Natural killer cell (primary cell): ENCODE data around the gene CHST15. TPM values are rescaled to one million over a fixed set of nuclear protein-coding genes. Genes with fewer than 3 reads are reported as not detected.

Experiments used
- ATAC-seq, 3 donors: fragments of 150-1000 bp in 2 of 3; fragments of 200-7000 bp in 1 of 3; cut with Tn5 transposase; 1 replicate in 1 of 3; 2 replicates in 2 of 3; pipeline ENCODE4 v1.10.0; 2021; ENCODE audit warnings: mild to moderate bottlenecking in 2 of 3, moderate library complexity in 2 of 3
- DNase-seq, 2 donors: peaks; one replicate each; pipeline versions ENCODE4 v3.0.0 to v3.0.0-alpha.2; 2013 to 2021; ENCODE audit warnings: mixed read lengths in 1 of 2
- H3K27ac ChIP-seq: one replicate; pipeline ENCODE4 v1.5.1; 2013; ENCODE audit warnings: mild to moderate bottlenecking, low read length
- H3K27me3 ChIP-seq: one replicate; pipeline ENCODE4 v1.6.1; 2013; ENCODE audit warnings: low read length; ENCODE audit not compliant: control insufficient read depth, insufficient read depth
- H3K36me3 ChIP-seq: one replicate; pipeline ENCODE4 v1.6.1; 2013; ENCODE audit warnings: low read length; ENCODE audit not compliant: control insufficient read depth, insufficient read depth
- H3K4me1 ChIP-seq: one replicate; pipeline ENCODE4 v1.6.1; 2013; ENCODE audit warnings: low read length; ENCODE audit not compliant: control insufficient read depth, insufficient read depth
- H3K4me3 ChIP-seq: one replicate; pipeline ENCODE4 v1.5.1; 2013; ENCODE audit warnings: low read length
- H3K9me3 ChIP-seq: one replicate; pipeline ENCODE4 v1.6.1; 2013; ENCODE audit warnings: low read length; ENCODE audit not compliant: control insufficient read depth, insufficient read depth
- H3K27ac Mint-ChIP-seq, 2 donors: one replicate each; pipeline ENCODE4 v1.8.0; 2022; ENCODE audit warnings: mild to moderate bottlenecking in 2 of 2, mixed read lengths in 2 of 2, moderate library complexity in 1 of 2
- H3K27me3 Mint-ChIP-seq, 2 donors: one replicate each; pipeline ENCODE4 v1.8.0; 2022; ENCODE audit warnings: low read depth in 2 of 2, mixed read lengths in 2 of 2
- H3K36me3 Mint-ChIP-seq: one replicate; pipeline ENCODE4 v1.8.0; 2022; ENCODE audit warnings: mixed read lengths
- H3K4me1 Mint-ChIP-seq, 2 donors: one replicate each; pipeline ENCODE4 v1.8.0; 2022; ENCODE audit warnings: mixed read lengths in 2 of 2
- H3K4me3 Mint-ChIP-seq: one replicate; pipeline ENCODE4 v1.8.0; 2022; ENCODE audit warnings: mild to moderate bottlenecking, moderate library complexity, mixed read lengths
- H3K9me3 Mint-ChIP-seq, 2 donors: one replicate each; pipeline ENCODE4 v1.8.0; 2022; ENCODE audit warnings: mixed read lengths in 2 of 2
- CTCF ChIP-seq: fragments of 200-600 bp; IDR thresholded peaks from one replicate; pipeline ENCODE4 v1.8.0; 2022; ENCODE audit warnings: antibody characterized with exemption
- WGBS: methylation state at CpG from one replicate; pipeline ENCODE4 v1.1.7; 2013; ENCODE audit warnings: missing lambda C conversion rate; ENCODE audit not compliant: insufficient coverage; 5-methylcytosine and 5-hydroxymethylcytosine counted together
- intact Hi-C: fragments of 100-400 bp; cut with micrococcal nuclease; formaldehyde crosslinking; loops from one replicate; pipeline ENCODE4 v1.14.2; 2022
- total RNA-seq, 4 donors: library from RNA; stranded (reverse); fragments of 120-200 nt in 1 of 4; gene quantifications; one replicate each; pipeline versions ENCODE4 v1.2.3 to v1.2.4, GENCODE V29; 2013 to 2022

The CHST15 gene
- total RNA-seq, 3 donors from 2014 or later (not counting 1 experiment from before 2014, with no cell fraction given): 1.9 to 11.9 (median 8.7) TPM

GRCh38 chr10:124041675-124042445 lies 51.5 kb downstream of the CHST15 start:
- TF ChIP-seq CTCF: no peak
- Mint-ChIP-seq H3K27ac (no peak overlapping the region), H3K27me3 (peaks cover 9 to 27% of the 10 kb centered on the region in 2 donors), H3K36me3 (no peaks in the 10 kb centered on the region), H3K9me3 (no peaks in the 10 kb centered on the region), H3K4me1 (no peaks in the 10 kb centered on the region), H3K4me3 (no peak overlapping the region)
- ATAC-seq (no peak), DNase-seq (no peak)
- Histone ChIP-seq H3K27me3 (no peaks in the 10 kb centered on the region), H3K9me3 (no peaks in the 10 kb centered on the region), H3K4me3 (no peak overlapping the region), H3K27ac (no peak overlapping the region), H3K36me3 (no peaks in the 10 kb centered on the region), H3K4me1 (peaks cover 25% of the 10 kb centered on the region)
- intact Hi-C loops: no loop called here
- WGBS: 90% methylated on average over 11 of the region's 11 CpGs

- no peaks in the 10 kb centered on the region for H3K36me3 ChIP-seq
- TF ChIP-seq CTCF: no peak
- no peak for ATAC-seq
These were observed 52.8 kb downstream of the CHST15 start for GRCh38 chr10:124040451-124041188.

GRCh38 chr10:124039483-124040013 lies 53.9 kb downstream of the CHST15 start:
- Histone ChIP-seq H3K4me1 (peaks cover 48% of the 10 kb centered on the region), H3K27ac (no peak overlapping the region), H3K9me3 (no peaks in the 10 kb centered on the region), H3K4me3 (no peak overlapping the region), H3K27me3 (no peaks in the 10 kb centered on the region), H3K36me3 (no peaks in the 10 kb centered on the region)
- DNase-seq (no peak), ATAC-seq (no peak)
- TF ChIP-seq CTCF: no peak
- H3K27me3 Mint-ChIP-seq: peaks cover 7 to 20% of the 10 kb centered on the region in 2 donors
- 78% methylated on average over 11 of the region's 11 CpGs for WGBS
- H3K4me3 Mint-ChIP-seq: no peak overlapping the region
- intact Hi-C loops: no loop called here
- no peak overlapping the region for H3K27ac Mint-ChIP-seq
- no peaks in the 10 kb centered on the region for H3K9me3 Mint-ChIP-seq
- peaks cover 6 to 14% of the 10 kb centered on the region in 2 donors for H3K4me1 Mint-ChIP-seq
- no peaks in the 10 kb centered on the region for H3K36me3 Mint-ChIP-seq

More at GRCh38 chr10:124040451-124041188, 52.8 kb downstream of the CHST15 start:
- Mint-ChIP-seq H3K9me3 (no peaks in the 10 kb centered on the region), H3K4me3 (no peak overlapping the region), H3K27me3 (peaks cover 9 to 26% of the 10 kb centered on the region in 2 donors), H3K27ac (no peak overlapping the region), H3K4me1 (peaks cover 3 to 9% of the 10 kb centered on the region in 2 donors), H3K36me3 (no peaks in the 10 kb centered on the region)
- Histone ChIP-seq H3K27ac (no peak overlapping the region), H3K9me3 (no peaks in the 10 kb centered on the region), H3K4me1 (peaks cover 38% of the 10 kb centered on the region), H3K27me3 (no peaks in the 10 kb centered on the region), H3K4me3 (no peak overlapping the region)
- DNase-seq: no peak
- WGBS: 68% methylated on average over 6 of the region's 7 CpGs
- intact Hi-C loops: no loop called here
